NCI-H82 treated with DMSO at 0.1 percent for 48 hours (cell line): ENCODE results near the gene CEP135.

Experiments used
- DNase-seq: peaks from one replicate; lab custom pipeline; 2025; ENCODE audit not compliant: unreplicated experiment; lab: John Stamatoyannopoulos, UW

CEP135 gene

DNA sequence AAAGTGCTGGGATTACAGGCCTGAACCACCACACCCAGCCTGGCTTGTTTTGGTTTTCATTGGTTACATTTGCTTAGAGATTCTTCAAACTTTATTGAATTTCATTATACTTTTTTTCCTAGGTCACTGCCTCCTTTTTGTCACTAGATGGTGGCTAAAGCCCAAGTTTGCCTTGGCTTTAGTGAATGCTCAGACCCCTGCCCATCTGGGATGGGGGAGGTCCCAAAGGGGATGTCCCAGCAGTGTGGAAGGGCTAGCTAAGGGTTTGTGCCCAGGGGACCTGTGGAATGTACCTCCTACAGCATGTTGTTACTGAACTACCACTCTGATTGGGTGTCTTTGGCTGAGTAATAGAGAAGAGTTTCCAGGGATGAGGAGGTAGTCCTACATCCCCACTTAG lies 58.4 kb downstream of the CEP135 start:
- no peak for DNase-seq

DNA sequence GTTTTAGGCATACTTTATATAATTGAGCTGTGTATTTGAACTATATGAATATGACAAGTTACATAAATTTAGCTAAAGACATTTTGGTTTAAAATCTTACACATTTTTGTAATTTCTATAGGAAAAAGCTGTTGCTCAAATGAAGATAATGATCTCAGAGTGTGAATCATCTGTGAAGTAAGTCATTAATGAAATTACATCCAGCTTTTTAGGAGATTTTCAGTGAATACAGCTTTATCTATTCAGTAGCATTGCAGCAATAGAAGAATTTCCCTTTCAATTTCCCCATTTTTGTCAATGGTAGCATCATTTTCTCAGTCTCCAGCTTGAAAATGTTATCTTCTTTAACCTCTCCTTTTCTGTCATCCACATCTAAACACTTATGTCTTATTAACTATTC lies 59.5 kb downstream of the CEP135 start:
- DNase-seq, result no peak

DNA sequence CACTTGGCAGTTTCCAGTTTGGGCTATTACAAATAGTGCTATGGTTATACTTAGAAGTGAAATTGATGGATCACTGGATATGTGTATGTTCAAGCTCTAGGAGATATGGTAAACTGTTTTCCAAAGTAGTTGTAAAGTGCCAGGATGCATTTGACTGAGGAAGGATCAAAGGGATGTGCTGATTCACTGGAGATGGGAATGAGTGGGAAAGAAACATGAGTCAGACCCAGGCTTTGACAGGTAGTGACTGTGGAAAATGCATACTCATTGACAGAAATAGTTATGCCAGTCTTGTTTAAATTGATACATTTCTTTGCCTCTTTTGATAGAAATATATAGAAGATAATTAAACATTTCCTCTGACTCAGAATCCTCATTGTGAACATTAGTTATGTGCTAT lies 77.9 kb downstream of the CEP135 start:
- no peak for DNase-seq

DNA sequence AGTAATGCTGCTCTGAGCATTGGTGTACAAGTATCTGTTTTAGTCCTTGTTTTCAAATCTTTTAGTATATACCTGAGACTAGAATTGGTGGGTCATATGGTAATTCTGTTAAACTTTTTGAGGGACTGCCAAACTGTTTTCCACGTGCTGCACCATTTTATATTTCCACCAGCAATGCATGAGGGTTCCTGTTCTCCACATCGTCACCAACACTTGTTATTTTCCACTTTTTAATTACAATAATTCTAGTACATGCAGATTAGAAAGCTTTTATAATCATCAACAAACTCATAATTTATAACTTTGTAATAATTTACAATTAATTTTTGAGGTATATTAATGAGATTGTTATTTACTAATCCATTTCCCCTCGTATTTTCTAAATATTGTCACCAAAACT lies 79.4 kb downstream of the CEP135 start:
- no peak for DNase-seq

DNA sequence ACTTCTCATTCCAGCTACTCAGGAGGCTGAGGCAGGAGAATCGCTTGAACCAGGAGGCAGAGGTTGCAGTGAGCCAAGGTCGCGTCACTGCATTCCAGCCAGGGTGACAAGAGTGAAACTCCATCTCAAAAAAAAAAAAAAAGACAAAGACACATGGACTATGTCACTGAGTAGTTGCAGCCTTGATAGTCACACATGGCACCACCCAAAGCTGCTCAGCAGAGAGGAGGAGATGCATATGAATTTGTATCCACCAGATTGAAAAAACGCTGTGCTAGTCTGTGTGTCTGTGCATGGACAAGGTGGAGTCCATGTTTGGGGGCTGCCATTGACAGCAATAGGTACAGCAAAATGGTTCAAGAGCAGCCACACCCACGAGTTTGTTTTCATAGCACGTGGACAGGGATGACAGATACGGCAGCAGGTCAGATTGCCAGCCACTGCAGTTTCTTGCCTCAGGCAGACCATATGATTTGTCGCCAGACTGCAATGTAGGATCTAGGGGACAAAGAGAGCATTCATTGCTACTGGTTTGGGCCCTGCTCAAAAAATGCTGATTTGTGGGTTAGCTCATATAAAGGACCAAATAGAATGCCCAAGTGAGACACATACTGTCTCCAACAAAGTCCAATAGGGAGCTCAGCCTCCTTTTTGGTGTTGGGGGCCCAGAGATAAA lies 89.9 kb downstream of the CEP135 start:
- no peak for DNase-seq

DNA sequence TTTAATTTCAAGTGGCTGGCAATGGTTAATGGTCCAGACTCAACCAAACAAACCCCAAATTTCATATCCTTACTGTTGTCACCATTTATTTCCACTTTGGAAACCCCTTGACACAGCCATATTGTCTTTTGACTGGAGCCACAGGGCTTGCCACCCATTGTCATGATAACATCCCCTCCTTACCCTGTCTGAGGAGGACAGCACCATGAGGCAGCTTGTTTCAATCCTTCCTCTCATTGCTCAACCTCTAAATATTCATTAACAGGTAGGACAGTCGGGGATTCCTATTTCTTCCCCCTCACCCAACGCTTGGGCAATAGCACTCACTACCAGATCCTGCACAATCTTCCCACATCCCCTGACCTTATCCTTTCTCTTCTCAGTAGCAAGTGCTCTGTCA lies 92.1 kb downstream of the CEP135 start:
- no peak for DNase-seq

DNA sequence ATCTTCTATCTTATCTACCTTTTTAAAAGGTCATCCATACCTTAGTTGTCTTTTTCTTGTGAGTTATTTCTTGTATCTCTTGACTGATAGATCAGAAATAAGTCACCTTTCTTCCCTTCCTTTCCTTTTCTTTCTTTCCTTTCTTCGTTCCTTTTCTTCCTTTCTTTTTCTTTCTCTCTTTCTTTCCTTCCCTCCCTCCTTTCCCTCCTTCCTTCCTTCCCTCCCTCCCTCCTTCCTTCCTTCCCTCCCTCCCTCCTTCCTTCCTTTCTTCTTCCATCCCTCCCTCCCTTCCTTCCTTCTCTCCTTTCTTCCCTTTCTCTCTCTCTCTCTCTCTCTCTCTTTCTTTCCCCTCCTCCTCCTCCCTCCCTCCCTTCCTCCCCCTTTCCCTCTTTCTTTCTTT lies 93.5 kb downstream of the CEP135 start:
- DNase-seq, result no peak

DNA sequence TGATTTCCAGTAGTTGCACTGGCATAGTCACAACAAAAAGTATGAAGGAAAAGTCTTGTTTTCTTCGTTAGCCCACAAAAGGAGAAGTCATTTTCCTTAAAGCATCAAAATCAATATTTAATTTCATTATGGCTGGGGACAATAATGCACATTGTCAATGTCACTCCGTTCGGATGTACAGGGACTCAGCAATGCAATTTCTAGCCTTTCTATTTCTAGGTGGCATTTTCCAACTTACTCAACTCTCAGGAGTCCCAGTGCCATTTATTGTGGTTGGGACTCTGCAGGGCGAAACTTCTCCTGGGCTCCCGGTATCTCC lies 99.6 kb downstream of the CEP135 start:
- DNase-seq, result no peak

DNA sequence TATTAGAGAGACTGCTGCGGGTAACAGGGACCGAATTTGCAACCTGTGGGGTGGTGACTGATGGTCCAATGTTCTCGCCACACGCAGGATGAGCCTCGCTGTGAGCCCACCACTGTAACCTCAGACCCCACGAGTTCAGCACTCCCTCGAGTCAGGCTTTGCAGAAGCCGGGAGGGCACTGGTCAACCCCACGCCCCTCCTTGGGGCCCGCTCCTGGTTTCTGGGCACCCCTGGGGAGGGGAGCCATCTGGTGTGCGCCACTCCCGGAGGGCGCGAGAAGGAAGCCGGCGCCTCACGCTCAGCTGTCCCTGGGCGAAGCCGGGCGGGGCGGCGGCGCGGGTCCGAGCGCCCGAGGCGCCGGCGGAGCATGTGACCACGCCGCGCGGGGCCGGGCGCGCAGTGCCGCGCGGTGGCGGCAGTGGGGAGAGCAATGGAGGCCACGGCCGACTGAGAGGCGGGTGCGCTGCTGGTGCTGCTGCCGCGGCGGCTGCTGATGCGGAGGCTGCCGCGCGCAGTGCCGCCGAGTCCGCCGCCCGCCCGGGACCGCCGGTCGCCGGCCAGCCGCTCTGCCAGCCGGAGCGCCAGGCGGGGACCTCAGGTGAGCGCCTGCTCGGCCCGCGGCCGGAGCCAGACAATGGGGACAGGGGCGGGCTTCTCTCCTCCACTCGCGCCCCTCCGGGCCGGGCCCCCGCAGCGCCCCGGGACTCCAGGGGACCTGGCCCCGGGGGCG lies 100.1 kb downstream of the CEP135 start:
- DNase-seq, result peak; percentile 20

DNA sequence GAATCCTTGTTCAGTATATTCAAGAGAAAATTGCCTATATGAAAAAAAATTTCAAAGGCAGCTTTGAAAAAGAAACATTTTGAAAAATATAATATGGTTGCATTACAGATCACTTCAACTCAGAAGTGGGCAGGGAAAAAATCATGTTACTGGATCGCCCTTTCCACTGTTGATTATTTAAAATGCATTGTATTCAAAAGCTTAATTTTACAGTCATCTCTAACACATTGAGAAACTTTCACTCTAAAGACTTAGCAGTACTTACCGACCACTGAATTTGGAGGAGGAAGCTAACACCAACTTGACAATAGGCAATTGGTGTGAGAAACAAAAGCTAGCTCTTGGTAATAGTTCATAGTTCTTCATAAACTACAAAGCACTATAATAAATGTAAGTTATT lies 101.9 kb downstream of the CEP135 start:
- DNase-seq, result no peak

DNA sequence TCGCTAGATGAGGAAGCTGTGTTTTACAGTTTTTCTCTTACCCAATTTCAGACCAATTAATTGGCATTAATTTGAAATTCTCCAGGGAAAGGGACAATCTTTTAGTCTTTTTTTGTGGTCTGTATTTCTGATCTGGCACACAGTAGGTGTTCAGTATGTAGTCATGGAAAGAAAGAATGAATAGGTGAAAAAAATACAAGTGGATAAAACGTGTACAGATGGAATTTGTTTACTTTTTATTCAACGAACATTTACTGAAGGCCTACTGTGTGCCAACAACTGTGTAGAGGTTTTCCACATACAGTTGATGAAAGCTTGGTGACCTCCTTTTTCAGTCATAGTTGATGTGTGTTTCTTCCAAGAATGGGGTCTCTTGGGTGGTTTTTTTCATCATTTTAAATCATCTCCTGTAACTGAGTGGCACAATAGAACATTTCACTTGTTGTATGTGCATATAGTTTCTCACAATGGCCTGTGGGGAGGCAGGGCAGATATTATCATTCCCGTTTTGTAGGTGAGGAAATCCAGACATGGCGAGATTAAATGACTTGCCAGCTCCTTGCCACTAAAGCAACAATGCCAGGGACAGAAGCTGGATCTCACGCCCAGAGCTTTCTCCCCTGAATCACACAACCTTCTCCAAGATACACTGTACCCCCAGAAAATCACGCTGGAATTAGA lies 102.4 kb downstream of the CEP135 start:
- DNase-seq, result no peak

DNA sequence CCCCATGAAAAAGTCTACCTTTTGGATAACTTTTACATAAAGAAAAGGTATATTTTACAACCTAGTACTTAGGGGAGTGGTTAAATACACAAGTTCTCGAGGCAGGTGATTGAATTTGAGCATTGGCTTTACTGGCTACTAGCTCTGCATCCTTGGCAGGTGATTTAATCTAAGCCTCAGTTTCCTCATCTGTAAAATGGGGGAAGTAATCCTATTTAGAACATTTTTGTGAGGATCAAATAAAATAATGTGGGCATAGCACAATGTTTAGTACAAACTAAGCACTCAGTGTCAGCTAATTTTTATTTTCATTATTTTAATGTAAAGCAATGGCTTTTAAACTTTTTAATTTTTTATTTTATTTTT lies 102.9 kb downstream of the CEP135 start:
- no peak for DNase-seq

DNA sequence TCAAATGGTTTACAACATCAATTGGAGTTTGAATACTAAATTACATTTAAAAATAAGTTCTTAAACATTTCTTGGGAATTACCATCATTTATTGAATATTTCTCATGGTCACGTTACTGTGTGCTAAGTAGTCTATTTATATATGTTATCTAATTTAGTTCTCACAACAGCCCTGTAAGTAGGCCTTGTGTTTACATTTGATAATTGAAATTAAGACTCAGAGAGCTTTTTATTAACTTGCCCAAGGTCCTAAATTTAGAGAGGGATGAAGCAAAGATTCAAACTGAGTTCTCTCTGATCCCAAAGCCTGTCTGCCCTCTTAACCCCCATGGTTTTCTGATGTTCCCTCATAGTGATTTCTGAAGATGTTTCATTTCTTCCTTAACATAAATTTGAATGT lies 103.7 kb downstream of the CEP135 start:
- DNase-seq, result no peak

DNA sequence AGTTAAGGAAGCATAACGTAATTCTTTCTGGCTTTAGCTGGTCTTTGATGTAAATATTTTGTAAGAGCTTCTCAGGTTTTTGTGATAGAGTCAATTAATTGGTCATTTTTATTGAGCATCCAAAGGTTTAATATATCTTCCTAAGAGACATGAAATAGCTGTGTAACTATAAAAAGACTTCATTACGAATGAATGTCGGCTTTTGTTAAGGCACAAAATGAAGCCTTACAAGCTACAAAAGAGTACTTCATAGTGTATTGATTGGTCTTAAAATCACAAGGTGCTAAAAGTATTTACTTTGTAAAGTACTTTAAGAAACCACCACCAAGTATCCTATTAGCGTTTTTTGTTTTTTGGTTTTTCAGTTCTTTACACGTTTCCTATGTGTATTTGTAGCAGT lies 104.2 kb downstream of the CEP135 start:
- no peak for DNase-seq

DNA sequence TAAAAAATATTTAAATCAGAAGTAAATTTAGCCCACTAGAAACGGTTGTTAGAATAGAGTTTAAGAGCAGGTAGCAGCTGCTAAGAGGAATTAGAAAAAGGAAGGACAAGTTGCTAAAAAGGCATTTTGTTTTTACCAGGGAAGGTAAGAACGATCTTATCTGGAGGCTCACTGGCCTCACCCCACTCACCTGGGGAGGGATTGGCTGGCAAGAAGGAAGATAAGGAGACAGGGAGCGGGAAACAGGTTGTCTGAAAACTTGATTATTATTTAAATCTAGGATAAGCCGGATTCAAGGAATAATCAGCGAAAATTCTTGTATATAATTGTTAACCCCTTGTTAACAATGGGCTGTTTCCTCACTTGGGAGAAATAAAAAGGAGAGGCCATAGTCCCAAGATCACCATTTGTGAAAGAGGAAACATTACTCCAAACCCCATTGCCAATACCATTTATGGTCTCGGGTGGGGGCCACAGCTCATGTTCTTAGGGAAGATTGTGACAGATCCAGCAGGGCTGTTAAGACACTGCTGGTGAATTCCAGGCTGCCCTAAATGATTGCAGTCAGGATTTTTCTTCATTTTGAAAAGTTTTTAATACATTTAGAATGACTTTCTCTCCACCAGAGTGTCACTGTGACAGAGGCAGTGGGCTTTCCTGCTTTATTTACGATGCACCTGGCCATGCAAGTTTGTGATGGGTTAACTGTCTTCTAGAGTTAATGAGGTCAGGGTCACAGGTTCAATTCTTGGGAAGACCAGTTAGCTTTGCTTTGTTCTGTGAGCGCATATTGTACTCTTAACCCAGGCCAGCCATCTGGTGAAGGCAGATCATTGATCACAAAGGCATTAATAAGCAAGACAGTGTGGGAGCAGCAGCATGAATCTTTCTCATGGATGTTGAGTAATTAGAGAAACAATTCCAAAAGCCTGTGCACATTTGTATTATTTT lies 106.6 kb downstream of the CEP135 start:
- peak; percentile 18 for DNase-seq

DNA sequence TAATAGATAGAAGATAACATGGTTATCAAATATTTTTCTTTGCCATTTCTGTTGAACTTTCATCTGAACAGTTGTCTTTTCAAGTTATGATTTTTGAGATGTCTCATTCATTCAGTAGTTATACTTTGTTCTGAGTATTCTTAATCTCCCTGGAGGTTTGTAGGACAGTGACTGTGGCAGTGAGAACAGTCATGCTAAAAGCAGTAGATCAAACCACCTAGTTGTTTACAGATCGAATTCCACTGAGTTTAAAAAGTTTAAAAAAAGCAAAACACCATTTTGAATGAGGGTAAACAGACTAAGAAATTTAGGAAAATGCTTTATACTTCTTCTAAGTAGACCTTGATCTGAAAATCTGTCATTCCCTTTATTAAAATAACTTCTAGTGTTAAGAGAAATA lies 107.2 kb downstream of the CEP135 start:
- no peak for DNase-seq

DNA sequence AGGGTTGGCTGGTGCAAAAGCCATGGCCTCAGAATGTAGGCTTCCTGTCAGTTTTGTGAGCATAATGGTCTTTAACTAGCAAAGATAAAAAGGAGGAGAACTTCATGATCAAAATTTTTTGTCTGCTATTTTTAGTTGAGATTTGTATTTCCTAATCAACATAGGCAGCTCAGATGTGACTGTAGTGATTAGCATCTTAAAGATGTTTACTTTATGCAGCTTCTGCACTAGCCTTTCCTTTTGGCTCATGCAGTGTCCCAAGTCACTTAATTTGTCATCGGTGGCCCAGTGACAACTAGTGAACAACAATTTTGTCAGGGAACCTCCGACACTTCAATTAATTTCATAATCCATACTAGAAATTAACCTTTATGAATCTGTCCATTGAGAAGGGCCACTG lies 109.8 kb downstream of the CEP135 start:
- DNase-seq, result no peak

DNA sequence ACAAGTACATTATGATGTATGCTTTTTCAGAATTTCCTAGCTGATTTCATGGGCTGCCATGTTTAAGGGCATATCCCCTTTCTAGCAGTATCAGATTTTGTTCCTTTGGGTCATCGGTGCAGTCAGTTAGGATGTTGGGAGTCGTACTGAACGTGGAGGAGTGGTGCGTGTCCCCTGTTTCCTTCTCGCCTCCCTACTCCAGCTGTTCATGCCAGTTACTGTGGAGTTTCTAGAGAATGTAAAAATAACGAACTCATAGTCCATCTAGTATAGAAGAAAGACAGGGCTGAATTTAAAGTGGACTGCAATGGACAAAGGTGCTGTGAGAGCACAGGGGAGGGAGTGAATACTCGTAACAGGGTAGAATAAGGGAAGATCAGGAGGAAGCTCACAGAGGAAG lies 111.3 kb downstream of the CEP135 start:
- DNase-seq, result no peak

DNA sequence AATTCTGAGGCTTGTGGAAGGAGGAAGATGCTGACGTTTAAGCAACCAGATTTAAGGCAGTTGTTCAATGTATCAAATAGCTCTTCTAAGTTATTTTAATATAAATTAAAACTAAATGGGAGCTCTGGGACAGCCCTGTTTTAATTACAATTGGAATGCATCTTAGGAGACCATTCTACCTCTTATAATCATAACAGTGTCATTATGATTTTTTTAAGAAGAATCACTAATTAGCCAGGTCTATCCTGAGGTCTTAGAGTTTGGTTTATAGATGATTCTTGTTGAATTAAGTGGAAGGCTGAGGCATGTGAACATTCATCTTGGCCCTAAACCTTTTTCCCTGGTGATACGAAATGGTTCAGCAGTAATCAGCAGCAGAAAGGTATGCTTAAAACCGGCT lies 113.4 kb downstream of the CEP135 start:
- no peak for DNase-seq

DNA sequence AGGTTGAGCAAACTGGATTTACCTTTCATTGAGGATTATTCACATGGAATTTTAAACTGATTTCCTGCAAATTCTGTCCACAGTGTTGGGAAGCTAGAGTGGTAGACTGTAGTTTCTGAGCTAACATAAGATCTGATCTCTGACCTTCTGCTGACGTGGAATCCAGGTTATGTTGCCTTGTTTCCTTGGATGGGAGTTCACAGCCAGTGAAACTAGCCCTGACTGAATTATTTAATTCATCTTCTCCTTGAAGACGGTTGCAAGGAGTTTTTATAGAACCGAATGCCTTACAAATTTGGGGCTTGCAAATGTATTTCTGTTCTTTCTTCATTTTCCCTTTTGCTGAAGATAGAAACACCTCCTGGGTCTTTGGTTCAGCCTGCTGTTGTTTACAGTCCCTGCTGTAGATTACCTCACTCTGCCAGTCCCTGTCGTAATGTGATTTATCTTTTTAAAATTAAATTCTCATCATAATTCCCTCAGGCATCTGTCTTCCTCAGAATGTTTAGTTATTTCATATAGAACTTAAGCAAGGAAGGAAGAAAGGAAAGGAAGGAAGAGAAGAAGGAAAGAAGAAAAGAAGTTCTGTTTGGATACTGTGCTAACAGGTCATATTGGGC lies 113.9 kb downstream of the CEP135 start:
- DNase-seq, result no peak

DNA sequence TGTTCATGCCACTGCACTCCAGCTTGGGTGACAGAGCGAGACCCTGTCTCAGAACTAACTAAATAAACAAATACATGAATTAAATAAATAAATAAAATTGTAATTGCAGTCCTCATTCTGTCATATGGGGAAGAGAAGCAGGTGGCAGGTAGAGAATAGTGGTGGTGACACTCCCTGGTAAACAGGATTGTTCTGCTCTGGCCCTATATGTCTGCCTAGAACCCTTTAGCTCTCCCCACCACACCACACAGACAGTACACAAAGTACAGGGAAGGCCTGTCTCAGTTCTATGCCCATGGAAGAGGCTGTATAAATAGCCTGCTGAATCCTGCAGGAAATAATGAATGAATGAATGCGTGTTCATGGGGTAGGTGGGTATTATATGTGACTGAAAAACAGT lies 117.7 kb downstream of the CEP135 start:
- no peak for DNase-seq
